Peyer's patch (tissue), 4 donors: ENCODE measurements around the gene IHH. TPM values are rescaled to one million over a fixed set of nuclear protein-coding genes. Genes with fewer than 3 reads are reported as not detected.

Experiments
- DNase-seq, 3 donors: peaks; one replicate each; pipeline ENCODE4 v3.0.0-alpha.2; 2017 to 2019
- H3K27ac ChIP-seq, 4 donors: fragments of 200-600 bp; sonication (generic); one replicate each; pipeline ENCODE4 v1.5.1; 2016 to 2019
- H3K27me3 ChIP-seq, 2 donors: fragments of 200-600 bp; sonication (generic); one replicate each; pipeline ENCODE4 v1.5.1; 2019
- H3K36me3 ChIP-seq, 3 donors: fragments of 200-600 bp; sonication (generic); one replicate each; pipeline ENCODE4 v1.5.1; 2016 to 2019
- H3K4me1 ChIP-seq, 4 donors: fragments of 200-600 bp; sonication (generic); one replicate each; pipeline ENCODE4 v1.5.1; 2016 to 2019
- H3K4me3 ChIP-seq, 4 donors: fragments of 200-600 bp; sonication (generic); 1 replicate in 3 of 4; 2 replicates in 1 of 4; pipeline ENCODE4 v1.5.1; 2016 to 2019; ENCODE audit warnings: mild to moderate bottlenecking in 1 of 4
- H3K9me3 ChIP-seq, 4 donors: fragments of 200-600 bp; sonication (generic); one replicate each; pipeline ENCODE4 v1.5.1; 2016 to 2019; ENCODE audit warnings: mild to moderate bottlenecking in 1 of 4
- CTCF ChIP-seq, 6 experiments: fragments of 450-650 bp in 4 of 6; fragments of 200-600 bp in 2 of 6; sonication (generic) in 1 of 6; IDR thresholded peaks; one replicate each; pipeline ENCODE4 v1.5.1; 2017 to 2019; ENCODE audit warnings: antibody characterized with exemption in 6 of 6, mild to moderate bottlenecking in 3 of 6, moderate library complexity in 1 of 6
- POLR2A ChIP-seq, 2 donors: fragments of 450-650 bp; IDR thresholded peaks; one replicate each; pipeline ENCODE4 v1.5.1; 2017; ENCODE audit warnings: antibody characterized with exemption in 2 of 2, mild to moderate bottlenecking in 2 of 2, moderate library complexity in 2 of 2
- total RNA-seq, 4 donors: library from RNA; depleted of rRNA; stranded (reverse); fragments of >200 nt; gene quantifications; one replicate each; pipeline ENCODE4 v1.1.0, GENCODE V29; 2016

Gene IHH
- total RNA-seq, 4 donors from 2014 or later = 14.0 to 124 (median 71.1) TPM

- no peaks in the 10 kb centered on the region for H3K27me3 ChIP-seq
- TF ChIP-seq POLR2A (IDR thresholded peaks at IDR 0.05) = no peak
- TF ChIP-seq CTCF (IDR thresholded peaks at IDR 0.05) = no peak
Measured at GRCh38 chr2:219099329-219099728, 38.6 kb upstream of the IHH start.

GRCh38 chr2:219095406-219095935 lies 34.8 kb upstream of the IHH start:
- Histone ChIP-seq H3K36me3 (peaks cover 0 to 5% (median 0%) of the 10 kb centered on the region in 3 donors), H3K9me3 (no peaks in the 10 kb centered on the region), H3K4me3 (no peak overlapping the region), H3K27ac (no peak overlapping the region), H3K4me1 (peaks cover 0 to 3% (median 0%) of the 10 kb centered on the region in 4 donors), H3K27me3 (no peaks in the 10 kb centered on the region)
- TF ChIP-seq CTCF (IDR thresholded peaks at IDR 0.05) (no peak), POLR2A (IDR thresholded peaks at IDR 0.05) (no peak)
- DNase-seq = no peak

More at GRCh38 chr2:219099329-219099728, 38.6 kb upstream of the IHH start:
- no peaks in the 10 kb centered on the region for H3K4me1 ChIP-seq
- no peak for DNase-seq
- H3K36me3 ChIP-seq = peaks cover 0 to 15% (median 0%) of the 10 kb centered on the region in 3 donors
- H3K4me3 ChIP-seq = no peak overlapping the region
- H3K27ac ChIP-seq = no peak overlapping the region
- H3K9me3 ChIP-seq = no peaks in the 10 kb centered on the region

- no peak for DNase-seq
- Histone ChIP-seq H3K9me3 (no peaks in the 10 kb centered on the region), H3K27me3 (no peaks in the 10 kb centered on the region), H3K36me3 (peaks cover 0 to 5% (median 0%) of the 10 kb centered on the region in 3 donors), H3K4me1 (peaks cover 0 to 3% (median 0%) of the 10 kb centered on the region in 4 donors), H3K27ac (no peak overlapping the region), H3K4me3 (no peak overlapping the region)
- TF ChIP-seq CTCF (IDR thresholded peaks at IDR 0.05) (no peak), POLR2A (IDR thresholded peaks at IDR 0.05) (no peak)
Measured at GRCh38 chr2:219094171-219094570, 33.5 kb upstream of the IHH start.

GRCh38 chr2:219090436-219091299 lies 29.9 kb upstream of the IHH start:
- H3K4me1 ChIP-seq = peaks cover 0 to 3% (median 0%) of the 10 kb centered on the region in 4 donors
- no peaks in the 10 kb centered on the region for H3K9me3 ChIP-seq
- H3K27me3 ChIP-seq = no peaks in the 10 kb centered on the region
- peaks cover 0 to 5% (median 4%) of the 10 kb centered on the region in 3 donors for H3K36me3 ChIP-seq
- no peak overlapping the region for H3K27ac ChIP-seq
- DNase-seq = no peak
- no peak overlapping the region for H3K4me3 ChIP-seq
- no peak for TF ChIP-seq POLR2A (IDR thresholded peaks at IDR 0.05)
- TF ChIP-seq CTCF (IDR thresholded peaks at IDR 0.05) = no peak

GRCh38 chr2:219089330-219089729 lies 28.6 kb upstream of the IHH start:
- Histone ChIP-seq H3K27me3 (no peaks in the 10 kb centered on the region), H3K27ac (no peak overlapping the region), H3K9me3 (no peaks in the 10 kb centered on the region), H3K4me3 (no peak overlapping the region), H3K4me1 (peaks cover 0 to 3% (median 0%) of the 10 kb centered on the region in 4 donors), H3K36me3 (peaks cover 0 to 4% (median 0%) of the 10 kb centered on the region in 3 donors)
- TF ChIP-seq POLR2A (IDR thresholded peaks at IDR 0.05) = no peak
- no peak for TF ChIP-seq CTCF (IDR thresholded peaks at IDR 0.05)
- DNase-seq = no peak
